Body of pancreas (tissue), 4 donors: ENCODE results near the gene SRSF5. TPM values are rescaled to one million over a fixed set of nuclear protein-coding genes. Genes with fewer than 3 reads are reported as not detected.

ENCODE experiments used
- ATAC-seq: fragments of 150-250 bp; one replicate; pipeline ENCODE4 v1.9.1; 2016
- DNase-seq, 4 donors: peaks; one replicate each; pipeline ENCODE4 v3.0.0-alpha.2; 2019
- H3K27ac ChIP-seq, 4 donors: fragments of 200-600 bp; sonication (generic); 1 replicate in 3 of 4; 2 replicates in 1 of 4; pipeline versions ENCODE4 v1.5.1 to v1.6.1; 2016 to 2019; ENCODE audit warnings: mild to moderate bottlenecking in 1 of 4, mixed read lengths in 1 of 4, moderate library complexity in 1 of 4
- H3K27me3 ChIP-seq, 2 donors: fragments of 200-600 bp; sonication (generic); one replicate each; pipeline ENCODE4 v1.6.0; 2016; ENCODE audit warnings: mild to moderate bottlenecking in 1 of 2
- H3K36me3 ChIP-seq, 2 donors: fragments of 200-600 bp; sonication (generic); replicated peaks in 1 of 2; 2 replicates each; pipeline ENCODE4 v1.5.1; 2016; ENCODE audit warnings: low read depth in 2 of 2; ENCODE audit not compliant: insufficient read depth in 1 of 2
- H3K4me1 ChIP-seq: fragments of 200-600 bp; sonication (generic); one replicate; pipeline ENCODE4 v1.6.0; 2016
- H3K4me3 ChIP-seq, 2 donors: fragments of 200-600 bp; sonication (generic); 1 replicate in 1 of 2; 2 replicates in 1 of 2; pipeline ENCODE4 v1.5.1; 2016 to 2019
- H3K9me3 ChIP-seq, 3 donors: fragments of 200-600 bp; sonication (generic); 1 replicate in 2 of 3; 2 replicates in 1 of 3; pipeline ENCODE4 v1.5.1; 2016
- CTCF ChIP-seq, 7 experiments: fragments of 450-650 bp in 4 of 7; fragments of 200-600 bp in 3 of 7; sonication (generic) in 3 of 7; IDR thresholded peaks; one replicate each; pipeline ENCODE4 v1.5.1; 2016 to 2019; ENCODE audit warnings: antibody characterized with exemption in 7 of 7
- POLR2A ChIP-seq, 3 donors: fragments of 450-650 bp; IDR thresholded peaks; one replicate each; pipeline ENCODE4 v1.6.1; 2016; ENCODE audit warnings: antibody characterized with exemption in 3 of 3, mild to moderate bottlenecking in 2 of 3
- WGBS, 2 donors: methylation state at CpG; one replicate each; pipeline ENCODE4 v1.1.5; 2017; 5-methylcytosine and 5-hydroxymethylcytosine counted together
- intact Hi-C: fragments of 100-400 bp; cut with DNase I; formaldehyde crosslinking; loops from one replicate; pipeline ENCODE4 v1.15.1; 2023
- total RNA-seq, 2 donors: library from RNA; depleted of rRNA; stranded (reverse); fragments of >200 nt; gene quantifications; one replicate each; pipeline ENCODE4 v1.1.0, GENCODE V29; 2016

SRSF5 gene
- total RNA-seq, 2 donors from 2014 or later: 198 to 230 TPM

GRCh38 chr14:69779088-69779487 lies 12.1 kb downstream of the SRSF5 start:
- no peak for DNase-seq
- intact Hi-C loops: no loop called here

GRCh38 chr14:69780092-69780491 lies 13.2 kb downstream of the SRSF5 start:
- H3K36me3 ChIP-seq: peaks cover 10 to 12% of the 10 kb centered on the region in 2 donors
- peaks cover 4% of the 10 kb centered on the region for H3K4me1 ChIP-seq
- no peak for DNase-seq
- H3K27me3 ChIP-seq: no peaks in the 10 kb centered on the region
- no peaks in the 10 kb centered on the region for H3K9me3 ChIP-seq
- 76 to 89% methylated on average over 1 of the region's 1 CpG for WGBS, 2 donors
- no peak for ATAC-seq
- TF ChIP-seq POLR2A (IDR thresholded peaks at IDR 0.05): no peak
- no peak for TF ChIP-seq CTCF (IDR thresholded peaks at IDR 0.05)
- intact Hi-C loops: no loop called here
- no peak overlapping the region for H3K4me3 ChIP-seq
- H3K27ac ChIP-seq: no peak overlapping the region

More at GRCh38 chr14:69779088-69779487, 12.1 kb downstream of the SRSF5 start:
- ATAC-seq: no peak
- Histone ChIP-seq H3K4me3 (no peak overlapping the region), H3K4me1 (peaks cover 4% of the 10 kb centered on the region), H3K27me3 (no peaks in the 10 kb centered on the region), H3K9me3 (no peaks in the 10 kb centered on the region), H3K36me3 (peaks cover 12 to 14% of the 10 kb centered on the region in 2 donors), H3K27ac (no peak overlapping the region)
- 88 to 95% methylated on average over 2 of the region's 2 CpGs for WGBS, 2 donors
- TF ChIP-seq CTCF (IDR thresholded peaks at IDR 0.05): no peak
- no peak for TF ChIP-seq POLR2A (IDR thresholded peaks at IDR 0.05)

GRCh38 chr14:69780952-69781351 lies 14.0 kb downstream of the SRSF5 start:
- Histone ChIP-seq H3K4me3 (no peak overlapping the region), H3K27me3 (no peaks in the 10 kb centered on the region), H3K9me3 (no peaks in the 10 kb centered on the region), H3K36me3 (peaks cover 6 to 12% of the 10 kb centered on the region in 2 donors), H3K4me1 (no peaks in the 10 kb centered on the region), H3K27ac (no peak overlapping the region)
- ATAC-seq (peak; percentile 30), DNase-seq (no peak)
- no peak for TF ChIP-seq POLR2A (IDR thresholded peaks at IDR 0.05)
- TF ChIP-seq CTCF (IDR thresholded peaks at IDR 0.05): no peak
- intact Hi-C loops: no loop called here
- 93 to 100% methylated on average over 3 of the region's 3 CpGs for WGBS, 2 donors

GRCh38 chr14:69784942-69785341 lies 18.0 kb downstream of the SRSF5 start:
- intact Hi-C loops: no loop called here
- peaks cover 0 to 2% of the 10 kb centered on the region in 2 donors for H3K36me3 ChIP-seq
- no peak overlapping the region for H3K4me3 ChIP-seq
- DNase-seq: no peak
- TF ChIP-seq POLR2A (IDR thresholded peaks at IDR 0.05) (no peak), CTCF (IDR thresholded peaks at IDR 0.05) (no peak)
- WGBS, 2 donors: 100% methylated on average over 1 of the region's 1 CpG
- H3K27ac ChIP-seq: no peak overlapping the region
- no peaks in the 10 kb centered on the region for H3K4me1 ChIP-seq
- no peak for ATAC-seq
- no peaks in the 10 kb centered on the region for H3K27me3 ChIP-seq
- H3K9me3 ChIP-seq: no peaks in the 10 kb centered on the region

- intact Hi-C loops: no loop called here
- H3K4me3 ChIP-seq: no peak overlapping the region
- DNase-seq (no peak), ATAC-seq (no peak)
- H3K4me1 ChIP-seq: no peaks in the 10 kb centered on the region
- H3K27ac ChIP-seq: no peak overlapping the region
- peaks cover 0 to 2% of the 10 kb centered on the region in 2 donors for H3K36me3 ChIP-seq
- H3K9me3 ChIP-seq: no peaks in the 10 kb centered on the region
- 91% methylated on average over 3 of the region's 3 CpGs for WGBS, 2 donors
- no peaks in the 10 kb centered on the region for H3K27me3 ChIP-seq
- TF ChIP-seq POLR2A (IDR thresholded peaks at IDR 0.05) (no peak), CTCF (IDR thresholded peaks at IDR 0.05) (no peak)
These were observed 19.7 kb downstream of the SRSF5 start for GRCh38 chr14:69786603-69787002.
